Measurements from ENCODE around the gene C3orf20. TPM values are rescaled to one million over a fixed set of nuclear protein-coding genes. Genes with fewer than 3 reads are reported as not detected.

C3orf20 gene
- total RNA-seq, 1 donor from 2014 or later = not detected

- Histone ChIP-seq H3K27me3 (no peaks in the 10 kb centered on the region), H3K36me3 (no peaks in the 10 kb centered on the region), H3K4me1 (no peaks in the 10 kb centered on the region), H3K9me3 (no peaks in the 10 kb centered on the region), H3K4me3 (no peak overlapping the region), H3K27ac (no peak overlapping the region)
- TF ChIP-seq CTCF (IDR thresholded peaks at IDR 0.05) = no peak
- no peak for DNase-seq (ENCODE audit: low spot score in 2 of 2)
- intact Hi-C loops (cut with DNase I) = no loop called here
Measured at GRCh38 chr3:14772533-14773138, 97.7 kb downstream of the C3orf20 start.

GRCh38 chr3:14773281-14773680 is 98.3 kb downstream of the C3orf20 start:
- Histone ChIP-seq H3K36me3 (no peaks in the 10 kb centered on the region), H3K27ac (no peak overlapping the region), H3K9me3 (peaks cover 0 to 1% of the 10 kb centered on the region in 2 donors), H3K4me3 (no peak overlapping the region), H3K4me1 (no peaks in the 10 kb centered on the region), H3K27me3 (no peaks in the 10 kb centered on the region)
- no peak for TF ChIP-seq CTCF (IDR thresholded peaks at IDR 0.05)
- intact Hi-C loops (cut with DNase I) = no loop called here
- DNase-seq (ENCODE audit: low spot score in 2 of 2) = no peak

- intact Hi-C loops (cut with DNase I) = no loop called here
- Histone ChIP-seq H3K27me3 (no peaks in the 10 kb centered on the region), H3K36me3 (no peaks in the 10 kb centered on the region), H3K9me3 (peaks cover 0 to 6% of the 10 kb centered on the region in 2 donors), H3K27ac (no peak overlapping the region), H3K4me1 (no peaks in the 10 kb centered on the region), H3K4me3 (no peak overlapping the region)
- no peak for TF ChIP-seq CTCF (IDR thresholded peaks at IDR 0.05)
- no peak for DNase-seq (ENCODE audit: low spot score in 2 of 2)
Measured at GRCh38 chr3:14773691-14774128, 98.8 kb downstream of the C3orf20 start.

GRCh38 chr3:14774431-14774830 is 99.5 kb downstream of the C3orf20 start:
- peak in 1 of 2 donors; percentile 44 for DNase-seq (ENCODE audit: low spot score in 2 of 2)
- TF ChIP-seq CTCF (IDR thresholded peaks at IDR 0.05) = no peak

GRCh38 chr3:14775011-14775410 is 100.1 kb downstream of the C3orf20 start:
- Histone ChIP-seq H3K9me3 (peaks cover 0 to 10% of the 10 kb centered on the region in 2 donors), H3K27me3 (no peaks in the 10 kb centered on the region), H3K4me3 (no peak overlapping the region), H3K27ac (no peak overlapping the region), H3K4me1 (no peaks in the 10 kb centered on the region), H3K36me3 (no peaks in the 10 kb centered on the region)
- intact Hi-C loops (cut with DNase I) = no loop called here
- TF ChIP-seq CTCF (IDR thresholded peaks at IDR 0.05) = no peak
- peak in 1 of 2 donors; percentile 35 for DNase-seq (ENCODE audit: low spot score in 2 of 2)

More at GRCh38 chr3:14774431-14774830, 99.5 kb downstream of the C3orf20 start:
- H3K36me3 ChIP-seq = no peaks in the 10 kb centered on the region
- no peak overlapping the region for H3K4me3 ChIP-seq
- H3K27ac ChIP-seq = no peak overlapping the region
- no peaks in the 10 kb centered on the region for H3K27me3 ChIP-seq
- no peaks in the 10 kb centered on the region for H3K4me1 ChIP-seq
- peaks cover 0 to 10% of the 10 kb centered on the region in 2 donors for H3K9me3 ChIP-seq
- intact Hi-C loops (cut with DNase I) = no loop called here

Measured in ascending aorta (tissue), 2 donors.